Cardiac septum (tissue), 1 donor: ENCODE measurements around the gene SNX9. TPM values are rescaled to one million over a fixed set of nuclear protein-coding genes. Genes with fewer than 3 reads are reported as not detected.

ENCODE experiments used
- DNase-seq: peaks from one replicate; pipeline ENCODE4 v3.0.0-alpha.2; 2020; ENCODE audit warnings: low spot score
- intact Hi-C: fragments of 100-400 bp; cut with DNase I; formaldehyde crosslinking; loops from one replicate; pipeline ENCODE4 v1.14.0; 2022
- total RNA-seq: library from RNA; stranded (reverse); fragmentation: NEBNext Ultra II Directional; extraction: Animal tissue kit (Norgen Biotek cat#: 25700); gene quantifications from one replicate; pipeline ENCODE4 v1.2.1, GENCODE V29; 2021
- donor health status: DM: no; HTN: no; CAD: no.

The SNX9 gene
- total RNA-seq, 1 donor from 2014 or later: 34.2 TPM

- intact Hi-C loops: loop anchor here (5.0 kb wide), 3 partner anchors 45 to 90 kb away; no protein-coding TSS in a partner anchor
- DNase-seq: no peak
Measured at GRCh38 chr6:157982102-157982562, 159.1 kb downstream of the SNX9 start.

- intact Hi-C loops: loop anchor here (5.0 kb wide), 3 partner anchors 45 to 90 kb away; no protein-coding TSS in a partner anchor
- DNase-seq: peak; percentile 63
Measured at GRCh38 chr6:157982563-157983405, 159.7 kb downstream of the SNX9 start.

- intact Hi-C loops: loop anchor here (5.0 kb wide), 3 partner anchors 44 to 89 kb away; no protein-coding TSS in a partner anchor
- no peak for DNase-seq
Measured at GRCh38 chr6:157983406-157984119, 160.5 kb downstream of the SNX9 start.

GRCh38 chr6:157984128-157984527 lies 161.1 kb downstream of the SNX9 start:
- no peak for DNase-seq
- intact Hi-C loops: loop anchor here (5.0 kb wide), 3 partner anchors 43 to 88 kb away; no protein-coding TSS in a partner anchor

GRCh38 chr6:157984686-157985225 lies 161.7 kb downstream of the SNX9 start:
- no peak for DNase-seq
- intact Hi-C loops: loop anchor here (5.0 kb wide), 3 partner anchors 43 to 88 kb away; no protein-coding TSS in a partner anchor

GRCh38 chr6:157985378-157986155 lies 162.5 kb downstream of the SNX9 start:
- intact Hi-C loops: no loop called here
- no peak for DNase-seq

GRCh38 chr6:157987788-157988699 lies 165.0 kb downstream of the SNX9 start:
- no peak for DNase-seq
- intact Hi-C loops: no loop called here

- no peak for DNase-seq
- intact Hi-C loops: no loop called here
Measured at GRCh38 chr6:157988700-157989063, 165.6 kb downstream of the SNX9 start.

- intact Hi-C loops: no loop called here
- peak; percentile 89 for DNase-seq
Measured at GRCh38 chr6:157989541-157990289, 166.7 kb downstream of the SNX9 start.

- DNase-seq: no peak
- intact Hi-C loops: no loop called here
Measured at GRCh38 chr6:157990321-157991066, 167.4 kb downstream of the SNX9 start.

GRCh38 chr6:157991067-157991432 lies 168.0 kb downstream of the SNX9 start:
- DNase-seq: peak; percentile 44
- intact Hi-C loops: no loop called here

- intact Hi-C loops: no loop called here
- DNase-seq: no peak
Measured at GRCh38 chr6:157993076-157993475, 170.0 kb downstream of the SNX9 start.

GRCh38 chr6:157994125-157994795 lies 171.2 kb downstream of the SNX9 start:
- DNase-seq: peak; percentile 15
- intact Hi-C loops: no loop called here
